Stimulated activated CD8-positive, alpha-beta memory T cell treated with anti-CD3 and anti-CD28 coated beads, Interleukin-12 subunit alpha, Interleukin-12 subunit beta, amount 100 ng/mL, for 1 hour (primary cell): ENCODE results near the gene CD1D.
"Not testable (repeated sequence)": the region's sequence is repeated elsewhere in the genome, so short reads cannot be mapped to it uniquely, and the experiment has no call there.

Experiments
- DNase-seq: peaks from one replicate; pipeline ENCODE4 v3.0.0-alpha.2; 2020; ENCODE audit warnings: low read depth

The CD1D gene

GRCh38 chr1:158180741-158181576, at the start of gene CD1D:
CD1D (plus strand) TSS chr1:158180895; CDS start chr1:158181102, 207 bp downstream.
- DNase-seq, result no peak

- DNase-seq, result no peak
Measured at GRCh38 chr1:158131217-158131616, 49.5 kb upstream of the CD1D start.

DNA sequence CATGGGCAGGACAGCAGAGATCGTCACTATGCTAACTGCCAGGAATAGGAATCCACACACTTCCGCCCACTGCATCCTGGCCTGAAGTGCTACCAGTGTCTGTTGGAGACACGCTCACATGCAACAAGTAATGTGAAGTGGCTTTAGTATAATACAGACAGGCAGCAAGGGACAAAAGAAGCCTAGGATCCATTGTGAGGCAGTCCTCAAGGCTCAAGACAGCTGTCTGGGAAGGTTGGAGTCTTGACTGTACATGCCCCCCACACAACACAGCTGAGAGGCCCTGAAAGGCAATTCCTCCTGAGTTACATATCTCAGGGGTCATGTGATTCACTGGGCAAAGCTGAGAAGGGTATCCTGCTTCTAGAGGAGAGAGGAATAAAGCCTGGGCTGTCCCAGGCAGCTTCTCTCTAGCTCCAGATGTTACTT, 39.9 kb upstream of the CD1D start:
- no peak for DNase-seq

- DNase-seq, result no peak
Measured at GRCh38 chr1:158145173-158145719, 35.4 kb upstream of the CD1D start.

- no peak for DNase-seq
Measured at GRCh38 chr1:158146165-158146564, 34.5 kb upstream of the CD1D start.

DNA sequence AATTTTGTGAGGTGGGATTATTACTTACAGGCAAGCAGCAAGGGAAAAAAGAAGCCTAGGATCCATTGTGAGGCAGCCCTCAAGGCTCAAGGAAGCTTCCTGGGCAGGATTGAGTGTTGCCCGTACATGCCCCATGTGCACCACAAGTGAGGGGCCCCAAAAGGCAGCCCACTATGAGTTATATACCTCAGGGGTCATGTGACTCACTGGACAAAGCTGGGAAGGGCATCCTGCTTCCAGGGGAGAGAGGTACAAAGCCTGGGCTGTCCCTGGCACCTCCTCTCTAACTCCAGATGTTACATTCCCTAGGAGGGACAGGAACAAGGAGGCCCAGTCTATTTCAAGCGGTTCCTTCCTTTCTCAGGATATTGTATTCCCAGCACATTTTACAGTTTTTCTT, 34.0 kb upstream of the CD1D start:
- DNase-seq, result no peak

- no peak for DNase-seq
Measured at GRCh38 chr1:158147401-158147800, 33.3 kb upstream of the CD1D start.

DNA sequence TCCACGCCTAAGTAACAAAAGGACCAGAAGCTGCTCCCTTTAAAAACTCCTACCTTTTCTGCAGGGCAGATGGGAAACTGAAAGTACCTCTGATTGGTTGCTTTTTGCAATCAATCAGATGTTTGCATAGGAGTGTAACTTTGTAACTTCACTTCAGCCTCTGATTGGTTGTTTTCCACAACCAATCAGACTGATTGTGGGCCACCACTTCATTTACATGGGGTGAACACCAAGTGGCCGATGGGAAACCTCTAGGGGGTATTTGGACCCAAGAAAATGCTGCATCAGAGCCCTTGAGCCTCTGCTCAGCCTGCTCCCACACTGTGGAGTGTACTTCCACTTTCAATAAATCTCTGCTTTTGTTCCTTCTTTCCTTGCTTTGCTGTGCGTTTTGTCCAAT, 32.8 kb upstream of the CD1D start:
- no peak for DNase-seq

DNA sequence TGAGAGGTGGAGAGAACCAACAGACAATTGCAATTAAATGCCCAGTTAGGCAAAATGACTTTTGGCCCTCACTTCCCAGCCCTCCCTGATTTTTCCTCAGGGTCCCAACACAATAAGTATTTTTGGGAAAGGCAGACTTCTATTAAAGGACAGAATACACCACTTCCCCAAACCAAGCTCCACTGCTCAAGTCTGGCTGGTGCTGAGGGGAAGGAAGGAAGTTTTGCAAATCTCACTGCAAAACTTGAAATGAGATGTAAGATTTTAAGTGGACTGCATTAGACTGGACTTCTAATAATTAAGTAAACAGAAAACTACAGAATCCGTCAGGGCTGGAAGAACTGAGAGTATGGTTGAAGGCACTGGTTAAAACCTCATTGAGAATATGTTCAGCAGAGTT, 32.2 kb upstream of the CD1D start:
- no peak for DNase-seq

DNA sequence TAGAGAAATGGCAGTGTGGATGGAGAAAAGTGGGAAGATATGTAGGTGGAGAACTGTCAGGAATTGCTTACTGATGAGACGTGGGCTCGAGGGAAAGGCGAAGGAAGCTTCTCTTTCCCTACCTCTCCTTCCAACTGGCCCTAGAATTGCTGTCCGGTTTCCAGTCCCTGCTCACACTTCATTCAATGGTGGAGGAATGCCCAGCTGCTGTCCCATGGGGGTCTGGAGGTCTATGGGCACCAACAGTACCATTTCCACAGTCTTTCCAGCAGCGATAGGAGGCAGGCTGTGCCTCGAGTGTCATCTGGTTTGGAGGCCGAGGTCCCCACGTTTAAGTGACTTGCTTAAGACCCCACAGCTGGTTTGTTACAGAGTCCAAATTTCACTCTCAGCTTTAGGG, 31.5 kb upstream of the CD1D start:
- no peak for DNase-seq

- peak; percentile 32 for DNase-seq
Measured at GRCh38 chr1:158149577-158150269, 31.0 kb upstream of the CD1D start.

DNA sequence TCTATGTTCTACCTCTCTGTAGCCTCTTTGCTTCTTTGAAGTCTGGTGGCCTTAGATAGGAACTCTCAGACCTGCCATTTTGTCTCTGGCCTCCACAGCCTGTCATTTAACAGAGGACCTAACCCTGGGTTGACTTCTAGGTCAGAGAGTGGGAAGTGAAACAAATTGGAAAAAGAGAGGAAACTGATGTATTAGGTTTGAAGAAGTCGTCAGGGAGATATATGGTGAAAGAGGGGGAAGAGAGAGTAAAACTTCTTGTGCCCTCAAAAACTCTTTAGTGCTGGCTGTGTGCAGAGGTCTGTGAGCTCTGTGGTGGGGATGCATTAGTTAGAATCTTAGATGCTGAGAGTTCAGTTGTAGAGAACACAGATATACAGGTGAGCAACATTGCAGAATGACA, 30.2 kb upstream of the CD1D start:
- no peak for DNase-seq

GRCh38 chr1:158153179-158153578, 27.5 kb upstream of the CD1D start:
- DNase-seq, result no peak

GRCh38 chr1:158153746-158154444, 26.8 kb upstream of the CD1D start:
- no peak for DNase-seq

GRCh38 chr1:158154501-158154900, 26.2 kb upstream of the CD1D start:
- DNase-seq, result no peak

GRCh38 chr1:158155673-158156072, 25.0 kb upstream of the CD1D start:
- DNase-seq, result no peak

- DNase-seq, result no peak
Measured at GRCh38 chr1:158159597-158159996, 21.1 kb upstream of the CD1D start.

GRCh38 chr1:158161446-158161845, 19.2 kb upstream of the CD1D start:
- no peak for DNase-seq

DNA sequence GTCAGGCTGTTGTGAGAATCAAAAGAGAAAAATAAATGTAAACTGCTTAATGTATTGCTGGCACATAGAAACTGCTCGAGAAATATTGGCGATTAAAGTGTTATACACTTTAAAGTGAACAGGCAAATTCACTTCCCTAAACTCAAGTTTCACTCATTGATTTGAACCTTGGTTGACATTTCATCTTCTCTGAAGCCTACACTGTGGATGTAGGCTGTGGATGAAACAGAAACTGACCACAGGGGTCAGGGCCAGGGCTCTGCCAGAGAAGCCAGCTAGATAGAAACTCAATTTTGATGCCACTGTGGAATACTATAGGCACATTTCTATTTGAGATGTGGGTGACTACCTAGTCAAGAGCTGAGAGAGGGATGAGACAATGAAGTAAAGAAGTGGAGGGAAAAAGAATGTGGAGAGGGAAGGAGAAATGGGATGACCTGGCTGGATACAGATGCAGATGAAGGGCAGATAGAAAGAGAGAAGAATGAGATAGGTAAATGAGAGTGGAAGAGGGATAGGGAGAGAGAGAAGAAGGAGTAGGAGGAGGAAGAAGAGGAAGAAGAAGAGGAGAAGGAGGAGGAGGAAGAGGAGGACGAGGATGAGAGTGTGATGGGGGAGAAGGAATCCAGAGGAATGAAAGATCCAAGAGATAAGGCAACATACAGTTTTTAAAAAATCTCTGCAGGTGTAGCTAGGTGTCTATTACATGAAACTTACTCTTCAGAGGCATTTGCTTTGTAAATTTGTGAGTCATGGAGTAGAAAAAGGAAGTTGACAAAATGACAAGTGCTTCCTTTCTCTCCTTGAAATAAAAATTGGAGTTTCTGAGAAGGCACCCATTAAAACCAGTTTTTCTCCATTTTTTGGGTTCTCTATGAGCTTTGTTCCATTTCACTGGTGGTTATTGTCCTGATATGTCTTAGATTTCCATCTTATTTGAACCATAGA, 17.4 kb upstream of the CD1D start:
- DNase-seq, result no peak

DNA sequence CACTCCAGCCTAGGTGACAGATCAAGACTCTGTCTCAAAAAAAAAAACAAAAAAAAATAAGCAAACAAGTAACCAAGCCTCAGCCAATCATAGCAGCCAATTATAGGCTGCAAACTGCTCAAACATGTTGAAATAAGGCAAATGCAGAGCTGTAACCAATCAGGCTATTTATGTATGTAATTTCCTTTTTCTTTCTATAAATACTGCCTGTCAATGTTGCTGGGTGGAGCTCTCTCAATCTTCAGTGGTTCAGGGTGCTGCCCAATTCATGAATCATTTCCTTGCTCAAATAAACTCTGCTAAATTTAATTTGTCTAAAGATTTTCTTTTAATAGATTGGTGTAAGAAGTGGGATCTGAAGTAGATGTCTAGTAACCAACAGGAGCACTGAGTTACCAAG, 11.6 kb upstream of the CD1D start:
- DNase-seq, result no peak

- DNase-seq, result not testable (repeated sequence)
Measured at GRCh38 chr1:158175915-158176314, 4.8 kb upstream of the CD1D start.
